HG03139 (cell line): ENCODE measurements around the gene ABHD14A.

Experiments used
- ATAC-seq: cut with Tn5 transposase; IDR thresholded peaks from one replicate; pipeline ENCODE4 v1.9.1; 2021; ENCODE audit not compliant: unreplicated experiment

Gene ABHD14A

DNA sequence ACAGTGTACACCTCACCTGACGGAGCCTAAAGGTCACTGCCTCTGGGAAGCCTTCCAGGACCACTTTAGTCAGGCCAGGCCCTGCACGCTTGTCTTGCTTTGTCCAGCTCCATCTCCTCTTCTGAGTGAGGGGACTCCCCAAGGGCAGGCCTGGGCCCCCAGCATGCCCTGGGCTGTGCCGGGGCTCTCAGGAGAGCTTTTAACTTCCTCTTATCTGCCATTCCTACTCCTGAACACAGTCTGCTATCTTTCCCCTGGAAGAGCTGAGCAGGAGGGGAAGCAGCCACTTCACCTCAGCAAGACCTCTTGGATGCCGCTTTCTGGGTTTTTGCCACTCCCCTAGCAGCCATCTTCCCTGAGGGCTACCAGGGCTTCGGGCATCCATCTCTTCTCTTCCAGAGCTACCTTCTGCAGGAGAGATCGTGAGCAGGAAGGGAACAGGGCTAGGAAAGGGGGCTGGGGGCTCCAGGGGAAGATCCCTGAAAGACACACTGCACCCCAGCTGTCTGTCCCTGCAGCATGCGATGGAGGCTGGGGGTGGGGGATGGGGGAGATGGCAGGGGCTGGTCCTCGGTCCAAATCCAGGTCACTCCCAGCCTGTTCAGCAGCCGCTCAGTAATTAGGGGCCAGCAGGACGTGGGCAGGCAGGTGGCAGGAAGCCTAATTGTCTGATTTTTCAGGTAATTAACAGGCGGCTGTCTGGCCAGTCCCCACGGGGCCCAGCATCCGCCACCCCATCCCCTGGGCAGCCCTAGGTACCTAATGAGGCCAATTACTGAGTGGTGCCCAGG lies 40.8 kb downstream of the ABHD14A start:
- no peak for ATAC-seq

DNA sequence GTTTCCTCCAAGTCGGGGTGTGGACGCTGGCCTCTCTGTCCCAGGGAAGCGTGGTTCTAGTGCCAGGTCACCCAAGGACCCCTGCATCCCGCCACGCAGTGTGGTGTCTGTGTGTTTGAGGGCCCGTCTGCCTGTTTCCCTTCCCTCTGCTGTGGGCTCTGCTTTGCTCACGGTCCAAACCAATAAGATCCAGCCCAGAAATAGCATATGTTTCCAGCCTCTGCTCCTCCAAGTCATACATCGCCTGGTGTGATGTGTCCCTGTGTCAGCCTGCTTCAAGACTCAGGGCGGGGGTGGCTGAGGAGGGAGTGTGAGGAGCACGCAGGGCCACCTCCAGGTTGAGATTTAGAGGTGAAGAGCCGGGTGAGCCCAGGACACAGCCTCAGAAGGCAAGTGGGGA lies 42.7 kb downstream of the ABHD14A start:
- no peak for ATAC-seq

DNA sequence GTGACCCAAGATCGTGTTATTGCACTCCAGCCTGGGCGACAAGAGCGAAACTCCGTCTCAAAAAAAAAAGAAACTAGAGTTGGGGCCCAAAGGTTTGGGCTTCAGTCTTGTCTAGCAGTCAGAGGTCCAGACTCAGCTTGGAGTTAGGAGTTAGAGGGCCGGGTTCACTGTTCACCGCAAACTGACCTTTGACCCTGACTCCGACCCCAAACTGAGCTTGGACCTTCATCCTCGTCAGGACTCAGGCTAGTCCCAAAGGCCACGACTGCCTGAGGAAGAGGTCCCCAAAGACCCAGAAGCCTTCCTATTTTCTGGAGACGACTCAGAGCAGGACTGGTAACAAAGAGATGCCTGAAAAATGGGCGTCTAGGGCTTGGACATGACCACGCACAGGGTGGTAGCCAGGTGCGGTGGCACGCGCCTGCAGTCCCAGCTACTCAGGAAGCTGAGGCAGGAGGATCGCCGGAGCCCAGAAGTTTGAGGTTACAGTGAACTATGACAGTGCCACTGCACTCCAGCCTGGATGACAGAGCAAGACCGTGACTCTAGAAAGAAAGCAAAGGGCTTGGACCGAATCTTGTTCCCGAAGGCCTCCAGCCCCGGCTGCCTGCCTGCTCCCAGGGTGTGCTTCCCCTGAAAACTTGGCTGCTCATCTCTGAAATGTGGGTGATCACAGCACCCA lies 43.6 kb downstream of the ABHD14A start:
- ATAC-seq, result no peak

DNA sequence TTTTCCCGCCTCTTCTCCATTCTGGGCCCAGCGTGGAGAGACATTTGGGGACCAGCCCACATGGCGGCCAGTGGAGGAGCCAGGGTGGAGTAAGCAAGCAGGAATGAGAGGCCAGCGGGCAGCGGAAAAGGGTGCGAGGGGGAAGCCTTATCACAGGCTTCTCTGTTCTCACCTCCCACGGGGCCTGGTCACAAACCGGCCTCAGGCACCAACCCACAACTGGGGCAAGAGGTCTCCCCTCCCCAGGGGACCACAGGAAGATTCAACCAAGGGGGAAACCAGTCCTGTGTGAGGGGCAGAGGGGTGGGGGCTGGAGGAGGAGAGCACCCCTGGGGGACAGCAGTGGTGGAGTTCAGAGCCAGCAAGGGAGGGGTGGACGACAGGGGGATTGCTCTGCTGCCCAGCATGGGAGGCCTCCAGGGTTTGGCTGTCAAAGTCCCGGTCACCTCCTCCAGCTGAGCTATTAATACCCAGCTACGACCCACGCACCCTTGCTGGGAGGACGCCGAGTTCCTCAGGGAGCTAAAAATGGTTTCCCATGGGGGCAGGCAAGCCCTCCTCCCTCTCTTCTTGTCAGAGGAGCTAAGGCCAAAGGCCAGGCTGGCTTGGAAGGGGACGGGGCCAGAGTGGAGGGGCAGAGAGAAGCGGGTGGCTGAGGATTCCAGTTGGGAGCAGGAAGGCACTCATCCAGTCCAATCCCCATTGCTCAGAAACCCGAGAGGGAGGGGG lies 44.7 kb downstream of the ABHD14A start:
- no peak for ATAC-seq

DNA sequence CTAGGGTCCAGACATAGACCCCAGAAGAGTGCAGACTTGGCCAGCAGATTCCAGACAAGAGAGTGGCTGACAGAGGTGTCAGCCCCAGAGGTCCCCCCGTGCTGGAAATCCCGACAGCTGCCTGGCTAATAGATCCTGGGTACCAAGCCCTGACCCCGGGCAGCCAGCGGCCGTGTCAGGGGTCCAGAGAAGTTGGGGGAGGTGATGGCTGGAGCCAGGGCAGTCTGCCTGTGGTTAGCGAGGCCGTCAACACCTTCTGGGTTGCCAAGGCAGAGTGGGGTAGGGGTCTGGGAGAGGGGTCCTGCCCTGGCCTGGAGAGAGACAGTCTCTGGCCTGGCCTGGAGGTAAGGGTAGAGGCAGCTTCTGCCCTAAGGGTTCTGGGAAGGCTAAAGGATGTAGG lies 45.9 kb downstream of the ABHD14A start:
- no peak for ATAC-seq

DNA sequence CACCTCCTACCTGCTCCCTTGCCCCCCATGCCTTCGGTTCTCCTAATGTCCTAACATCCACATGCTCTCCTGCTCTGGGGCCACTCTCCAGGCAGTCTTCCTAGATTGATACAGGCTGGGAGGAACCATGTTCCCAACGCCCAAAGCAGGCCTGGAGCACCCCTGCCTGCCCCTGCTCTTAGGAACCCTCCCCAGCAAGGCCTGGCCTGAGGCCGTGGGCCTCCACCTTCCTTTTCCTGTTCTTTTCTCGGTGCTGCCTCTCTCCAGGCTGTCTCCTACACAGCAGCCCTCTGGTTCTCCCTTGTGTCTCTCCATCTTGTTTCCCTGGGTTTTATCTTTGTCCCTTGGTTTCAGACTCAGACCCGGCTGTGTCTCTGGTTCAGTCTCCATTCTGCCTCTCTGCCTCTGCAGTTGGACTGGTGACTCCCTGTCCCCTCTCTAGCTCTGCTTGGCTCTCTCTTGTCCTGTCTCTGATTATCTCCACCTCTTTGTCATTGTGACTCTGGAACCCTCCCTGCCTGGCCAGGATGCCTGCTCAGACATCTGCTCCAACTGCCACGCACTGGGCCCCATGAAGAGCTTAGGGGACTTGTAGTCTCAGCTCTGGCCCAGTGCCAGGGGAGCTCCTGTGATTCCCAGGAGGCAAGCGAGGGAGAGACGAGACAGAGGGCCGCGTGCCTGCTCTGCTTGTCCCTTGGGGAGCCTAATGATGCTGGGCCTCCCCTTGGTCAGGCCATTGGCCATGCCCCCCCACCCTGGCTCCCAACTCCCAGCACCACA lies 46.8 kb downstream of the ABHD14A start:
- no peak for ATAC-seq

DNA sequence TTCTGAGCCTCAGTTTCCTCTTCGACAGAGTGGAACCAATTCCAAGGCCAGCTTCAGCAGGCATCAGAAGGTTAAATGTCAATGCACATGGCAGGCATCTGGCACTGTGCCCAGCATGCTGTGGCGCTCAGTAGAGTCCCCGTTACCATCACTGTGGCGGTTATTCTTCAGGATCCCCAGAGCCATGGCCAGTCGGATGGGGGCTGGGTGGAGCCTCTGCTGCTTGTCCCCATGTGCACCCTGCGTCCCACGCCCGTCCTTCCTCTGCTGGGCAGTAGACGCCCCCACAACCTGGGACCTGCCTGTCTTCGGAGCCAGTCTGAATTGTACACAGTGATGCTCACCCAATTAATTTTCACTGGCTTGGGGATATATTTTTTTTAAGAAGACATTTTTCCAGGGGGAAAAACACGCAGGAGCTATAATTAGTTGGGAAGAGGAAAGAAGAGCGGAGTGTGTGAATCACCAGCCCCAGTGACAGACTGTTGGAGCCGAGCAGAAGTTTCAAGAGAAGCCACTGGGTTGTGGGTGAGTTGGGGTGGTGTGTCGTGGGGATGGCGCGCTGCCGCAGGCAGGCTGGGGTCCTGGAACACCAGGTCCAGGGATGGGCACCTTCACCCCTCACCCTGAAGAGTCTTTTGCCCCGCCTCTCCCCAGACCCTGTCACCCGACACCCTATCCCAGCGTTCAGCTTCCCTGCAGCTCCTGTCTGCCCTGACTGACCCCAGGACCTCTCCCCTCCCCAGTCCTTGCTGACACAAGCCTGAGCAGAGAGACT lies 47.6 kb downstream of the ABHD14A start:
- ATAC-seq, result no peak

DNA sequence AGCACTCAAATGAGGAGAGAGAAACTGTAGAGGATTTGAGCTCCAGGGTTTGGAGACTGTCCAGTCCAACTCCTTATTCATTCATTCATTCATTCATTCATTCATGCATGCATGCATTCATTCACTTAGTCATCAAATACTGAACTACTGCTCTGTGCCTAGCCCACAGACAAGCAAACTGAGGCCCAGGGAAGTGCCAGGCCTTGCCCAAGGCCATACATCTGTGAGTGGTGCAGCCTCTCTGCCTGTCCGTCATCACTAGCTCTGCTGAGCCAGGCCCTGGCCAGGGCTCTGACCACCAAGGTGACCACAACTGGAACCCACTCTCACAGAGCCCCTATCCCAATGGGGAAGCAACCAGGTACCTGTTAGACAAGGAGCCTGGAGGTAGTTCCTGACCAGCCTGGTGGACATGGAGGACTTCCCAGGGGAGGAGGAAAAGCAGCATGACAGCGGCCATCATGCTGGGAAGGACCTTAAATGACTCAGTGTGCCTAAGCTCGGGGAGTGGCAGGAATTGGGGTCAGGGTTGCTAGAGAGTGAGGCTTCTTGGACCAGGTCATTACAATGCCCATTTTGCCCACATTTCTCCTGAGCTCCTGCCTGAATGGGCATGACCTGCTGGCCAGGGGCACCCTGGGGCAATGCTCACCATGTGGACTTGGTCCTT lies 48.4 kb downstream of the ABHD14A start:
- ATAC-seq, result no peak

DNA sequence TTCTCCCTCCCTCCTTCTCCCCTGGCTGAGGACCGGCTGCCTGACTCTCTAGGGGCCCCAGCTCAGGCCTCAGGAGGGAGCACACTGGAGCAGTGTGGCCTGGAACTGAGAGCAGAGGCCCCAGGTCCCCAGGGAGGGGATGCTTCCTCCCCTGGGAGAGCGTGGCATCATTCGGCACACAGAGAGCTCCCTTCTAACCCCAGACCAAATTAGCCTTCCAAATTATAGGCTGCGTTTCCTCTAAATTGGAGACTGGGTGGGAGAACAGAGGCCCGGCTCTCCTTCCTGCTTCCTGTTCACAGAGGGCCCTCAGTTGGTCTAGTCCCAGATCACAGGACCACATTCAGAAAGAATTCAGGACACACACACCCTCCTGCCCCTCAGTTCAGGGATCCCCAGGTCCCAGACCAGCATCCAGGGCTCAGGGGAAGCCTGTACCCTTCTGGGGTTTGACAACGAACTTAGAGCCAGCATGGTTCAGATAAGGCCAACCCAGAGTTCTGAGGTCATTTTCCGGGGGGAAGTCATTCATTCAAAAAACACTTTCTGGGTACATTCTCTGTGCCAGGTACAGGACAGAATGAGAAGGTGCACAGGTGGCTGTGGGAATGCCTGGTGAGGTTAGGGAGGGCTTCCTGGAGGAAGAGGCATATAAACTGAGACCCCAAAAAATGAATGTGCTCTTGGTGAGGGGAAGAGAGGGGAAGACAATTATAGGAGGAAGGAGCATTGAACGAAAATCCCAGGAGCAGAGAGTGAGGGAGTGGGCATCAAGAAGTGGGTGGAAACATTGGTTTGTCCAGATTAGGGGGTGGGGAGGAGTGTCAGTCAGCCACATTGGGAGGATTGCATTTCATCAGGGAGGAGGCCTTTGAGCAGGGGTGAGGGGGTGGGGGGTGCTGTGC lies 49.2 kb downstream of the ABHD14A start:
- peak; percentile 59 for ATAC-seq

DNA sequence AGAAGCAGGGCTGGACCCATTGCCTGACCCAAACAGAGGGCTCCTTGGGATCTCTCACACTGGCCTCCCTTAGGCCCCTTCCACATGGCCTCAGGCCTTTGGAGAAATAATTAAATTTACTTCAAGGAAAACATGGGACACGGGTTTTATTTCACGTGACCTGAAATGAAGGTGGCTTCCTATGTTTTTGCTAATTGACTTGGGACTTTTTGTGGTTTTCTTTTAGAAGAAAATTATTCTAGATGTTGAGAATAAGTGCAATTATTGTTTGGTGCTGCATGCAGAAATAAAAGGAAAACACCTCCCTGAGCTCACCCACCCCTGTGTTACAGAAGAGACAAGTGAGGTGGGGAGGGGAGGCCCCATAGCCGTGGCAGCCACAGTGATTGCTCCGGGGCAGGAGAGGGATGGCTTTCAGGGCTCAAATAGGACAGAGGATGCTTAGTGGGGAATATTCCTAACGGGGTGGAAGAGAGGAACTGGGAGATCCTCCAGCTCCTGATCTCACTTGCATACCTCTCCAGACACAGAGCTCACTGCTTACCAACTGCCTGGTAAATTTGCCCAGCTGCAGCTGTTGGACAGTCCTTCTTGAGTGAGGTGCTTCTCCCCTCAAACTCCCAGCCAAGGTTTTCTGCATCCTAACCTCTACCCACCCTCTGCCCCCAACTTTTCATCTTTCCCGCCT lies 50.0 kb downstream of the ABHD14A start:
- ATAC-seq, result no peak

DNA sequence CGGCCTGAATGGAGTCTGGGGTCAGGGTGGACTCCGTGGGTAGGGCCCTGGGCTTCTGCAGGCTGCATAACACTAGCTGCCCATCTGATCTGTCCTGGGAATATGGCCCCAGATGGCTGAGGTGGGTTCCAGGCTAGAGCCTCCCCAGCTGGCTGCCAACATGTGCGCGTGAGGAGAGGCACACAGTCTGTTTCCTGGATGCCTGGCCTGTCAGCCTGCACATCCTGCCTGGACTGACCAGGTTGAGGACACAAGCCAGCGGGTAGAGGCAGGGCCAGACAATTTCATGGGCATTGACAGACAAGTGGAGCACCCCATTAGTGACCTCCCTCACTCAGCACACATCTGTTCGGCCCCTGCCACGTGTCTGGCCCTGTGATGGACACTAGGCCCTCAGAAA lies 50.6 kb downstream of the ABHD14A start:
- no peak for ATAC-seq

DNA sequence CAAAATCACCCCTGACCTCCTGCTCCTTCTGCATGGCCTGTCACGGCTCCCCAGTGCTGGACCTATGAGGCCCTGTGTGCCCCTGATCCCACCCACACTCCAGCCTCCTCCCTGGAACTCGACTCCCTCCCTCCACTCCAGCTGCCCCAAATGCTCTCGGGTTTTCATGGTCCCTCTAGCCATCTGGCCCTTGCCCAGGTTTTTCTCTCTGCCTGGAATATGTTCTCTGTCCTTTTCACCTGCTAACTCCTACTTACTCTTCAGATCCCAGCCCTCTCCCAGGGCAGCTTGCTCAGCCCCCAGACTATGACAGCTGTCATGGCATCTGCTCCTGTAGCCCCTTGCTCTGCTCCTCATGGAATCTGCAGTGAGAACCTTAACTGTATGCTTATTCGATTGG lies 51.2 kb downstream of the ABHD14A start:
- ATAC-seq, result no peak

DNA sequence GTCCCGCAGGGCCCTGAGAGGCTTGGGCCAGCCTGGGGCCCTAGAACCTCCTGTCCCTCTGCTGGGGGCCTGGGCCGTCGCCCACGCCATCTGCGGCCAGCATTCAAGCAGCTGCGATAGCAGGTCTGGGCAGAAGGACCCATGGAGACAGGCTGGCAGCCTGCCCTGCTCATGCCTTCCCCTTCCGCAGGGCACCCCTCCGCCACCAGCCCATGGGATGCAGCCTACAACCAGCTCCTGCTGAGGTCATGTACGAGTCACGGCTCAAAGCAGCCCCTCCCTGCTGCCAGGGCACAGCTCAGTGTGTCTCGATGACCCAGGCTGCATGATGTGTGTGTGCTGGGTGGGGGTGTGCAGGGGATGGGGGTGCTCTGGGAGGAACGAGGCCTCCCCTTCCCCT lies 53.7 kb downstream of the ABHD14A start:
- no peak for ATAC-seq

DNA sequence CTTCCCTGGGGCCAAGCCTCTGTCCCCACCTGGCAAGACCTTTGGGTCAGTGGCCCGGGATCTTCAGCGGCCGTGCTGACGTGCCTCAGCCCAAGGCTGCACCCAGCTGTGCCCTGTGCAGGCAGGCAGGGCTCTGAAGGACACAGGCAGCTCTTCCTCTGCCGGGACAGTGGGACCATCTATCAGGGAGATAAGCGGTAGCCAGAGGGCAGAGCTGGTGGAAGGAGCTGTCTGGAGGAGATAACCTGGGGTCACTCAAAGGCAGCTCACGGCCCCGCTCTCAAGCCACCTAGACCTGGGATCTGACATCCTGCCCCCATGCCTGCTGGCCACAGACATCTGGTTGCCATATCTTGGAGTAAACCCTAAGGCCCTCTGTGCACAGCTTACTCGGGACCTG lies 54.2 kb downstream of the ABHD14A start:
- ATAC-seq, result no peak

DNA sequence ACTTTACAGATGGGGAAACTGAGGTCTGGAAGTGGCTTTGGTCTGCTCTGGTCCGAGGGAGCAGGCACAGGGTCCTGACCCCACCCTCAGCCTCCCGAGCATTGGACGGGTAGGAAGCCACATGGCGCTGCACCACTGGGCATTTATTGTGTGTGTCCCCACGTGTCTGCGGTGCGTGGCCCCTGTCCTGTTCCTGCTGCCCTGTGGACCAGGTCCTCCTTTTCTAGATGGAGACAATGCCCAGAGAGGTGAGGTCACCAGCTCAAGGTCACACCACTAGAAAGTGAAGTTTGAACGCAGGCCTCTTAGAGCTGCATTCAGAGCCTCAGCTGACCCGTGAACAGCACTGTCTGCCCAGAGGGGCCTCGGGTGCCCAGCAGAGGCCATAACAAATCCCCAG lies 54.7 kb downstream of the ABHD14A start:
- ATAC-seq, result no peak
